Keratinocyte (primary cell): ENCODE results near the gene SARS1. TPM values are rescaled to one million over a fixed set of nuclear protein-coding genes. Genes with fewer than 3 reads are reported as not detected.

Source experiments
- DNase-seq: peaks from one replicate; pipeline ENCODE4 v3.0.0-alpha.2; 2011; ENCODE audit warnings: low read depth, missing footprints, low spot score
- FAIRE-seq: peaks from 2 replicates; lab custom pipeline; 2011; peaks lifted over from hg19 to GRCh38; lab: Jason Lieb, UNC
- H2AFZ ChIP-seq: 2 replicates; pipeline ENCODE4 v1.6.0; 2012; ENCODE audit warnings: low read length, control low read depth, inconsistent platforms; ENCODE audit not compliant: control insufficient read depth
- H3K27ac ChIP-seq: 2 replicates; pipeline ENCODE4 v1.5.1; 2011; ENCODE audit warnings: low read length; ENCODE audit not compliant: control insufficient read depth, insufficient read depth
- H3K27me3 ChIP-seq: 3 replicates; pipeline ENCODE4 v1.6.0; 2011; ENCODE audit warnings: low read length; ENCODE audit not compliant: control insufficient read depth, insufficient read depth; ENCODE audit errors: extremely low read depth
- H3K36me3 ChIP-seq, 2 experiments: 2 replicates in 1 of 2; 3 replicates in 1 of 2; pipeline ENCODE4 v1.5.1; 2011; ENCODE audit warnings: low read length in 2 of 2, mild to moderate bottlenecking in 1 of 2; ENCODE audit not compliant: control insufficient read depth in 2 of 2, insufficient read depth in 2 of 2; ENCODE audit errors: extremely low read depth in 1 of 2
- H3K4me1 ChIP-seq: 3 replicates; pipeline ENCODE4 v1.5.1; 2011; ENCODE audit warnings: low read length; ENCODE audit not compliant: control insufficient read depth, insufficient read depth; ENCODE audit errors: extremely low read depth
- H3K4me2 ChIP-seq: 3 replicates; pipeline ENCODE4 v1.6.0; 2011; ENCODE audit warnings: low read depth, low read length; ENCODE audit not compliant: control insufficient read depth, insufficient read depth; ENCODE audit errors: extremely low read depth
- H3K4me3 ChIP-seq, 3 experiments: fragments of 200-600 bp in 1 of 3; sonication (generic) in 1 of 3; 2 replicates in 2 of 3; 3 replicates in 1 of 3; pipeline ENCODE4 v1.5.1; 2011 to 2016; ENCODE audit warnings: low read length in 3 of 3, mild to moderate bottlenecking in 3 of 3, control low read depth in 2 of 3, inconsistent platforms in 1 of 3, low read depth in 1 of 3, mixed read lengths in 1 of 3, mixed run types in 1 of 3, moderate library complexity in 1 of 3; ENCODE audit not compliant: control insufficient read depth in 2 of 3, insufficient read depth in 2 of 3; ENCODE audit errors: extremely low read depth in 1 of 3
- H3K79me2 ChIP-seq: 2 replicates; pipeline ENCODE4 v1.6.0; 2012; ENCODE audit warnings: low read length; ENCODE audit not compliant: control insufficient read depth, insufficient read depth
- H3K9ac ChIP-seq: 3 replicates; pipeline ENCODE4 v1.6.0; 2011; ENCODE audit warnings: low read length; ENCODE audit not compliant: control insufficient read depth, insufficient read depth; ENCODE audit errors: extremely low read depth
- H3K9me1 ChIP-seq: 3 replicates; pipeline ENCODE4 v1.6.0; 2011; ENCODE audit warnings: low read length; ENCODE audit not compliant: control insufficient read depth, insufficient read depth; ENCODE audit errors: extremely low read depth
- H3K9me3 ChIP-seq: 2 replicates; pipeline ENCODE4 v1.5.1; 2012; ENCODE audit warnings: low read depth, low read length; ENCODE audit not compliant: control insufficient read depth
- H4K20me1 ChIP-seq: 3 replicates; pipeline ENCODE4 v1.6.0; 2011; ENCODE audit warnings: low read length; ENCODE audit not compliant: control insufficient read depth, insufficient read depth; ENCODE audit errors: extremely low read depth
- EZH2 ChIP-seq: IDR thresholded peaks from one replicate; pipeline ENCODE4 v1.6.1; 2012; ENCODE audit warnings: inconsistent platforms, mild to moderate bottlenecking, low read length, moderate library complexity
- dilution Hi-C: fragments of 300-500 bp; cut with MboI; formaldehyde crosslinking; loops from one replicate; pipeline ENCODE4 v1.7.0; 2020; ENCODE audit warnings: low sequenced_read_pairs; ENCODE audit not compliant: extremely low pct_ligation_motif_present
- polyA plus RNA-seq, 5 experiments: library from polyadenylated mRNA; depleted of rRNA in 3 of 5; stranded (reverse) in 3 of 5; stranded (forward) in 1 of 5; unstranded in 1 of 5; fragments of >200 nt; gene quantifications; 1 replicate in 1 of 5; 2 replicates in 3 of 5; 3 replicates in 1 of 5; pipeline versions ENCODE4 v1.2.1 to v1.2.3, GENCODE V29; 2011 to 2012; ENCODE audit warnings: missing spikeins in 2 of 5, low read depth in 1 of 5, low replicate concordance in 1 of 5
- TF ChIP-seq, protein P1 (sequence below), 3 experiments: IDR thresholded peaks in 1 of 3; conservative IDR thresholded peaks in 1 of 3; optimal IDR thresholded peaks in 1 of 3; 2 replicates in 2 of 3; 3 replicates in 1 of 3; pipeline versions ENCODE3 to v1.5.1; 2011; ENCODE audit warnings: low read length in 3 of 3, mild to moderate bottlenecking in 3 of 3, moderate library complexity in 2 of 3, control low read depth in 1 of 3, inconsistent platforms in 1 of 3; ENCODE audit not compliant: insufficient read depth in 2 of 3; ENCODE audit errors: extremely low read depth in 1 of 3

The SARS1 gene
- polyA plus RNA-seq, 1 donor (not counting 4 experiments of a cell fraction or from before 2014, with no cell fraction given), result 203 TPM

DNA sequence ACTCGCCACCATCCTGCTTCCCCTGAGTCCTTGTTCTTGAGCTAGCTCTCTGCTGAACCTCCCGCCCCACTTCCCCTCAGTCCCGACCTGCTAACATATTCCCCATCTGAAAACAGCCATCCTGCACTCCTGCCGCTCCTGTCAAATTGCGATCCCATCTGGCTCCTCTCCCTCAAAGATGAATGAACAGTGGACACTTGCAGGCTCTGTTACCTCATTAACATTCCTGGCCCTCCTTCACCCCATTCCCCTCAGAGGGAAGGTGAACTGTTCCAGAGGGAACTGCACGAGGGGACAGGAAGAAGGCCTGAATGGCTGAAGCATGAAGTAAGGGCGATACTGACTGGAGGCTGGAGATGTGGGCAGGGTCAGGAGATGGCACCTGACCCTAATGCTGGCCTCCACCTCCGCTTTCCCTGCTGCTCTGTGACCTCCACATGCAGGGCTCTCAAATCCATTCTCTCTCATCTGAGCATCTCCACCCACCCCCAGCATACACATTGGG lies 28.2 kb downstream of the SARS1 start:
- FAIRE-seq, result no peak

DNA sequence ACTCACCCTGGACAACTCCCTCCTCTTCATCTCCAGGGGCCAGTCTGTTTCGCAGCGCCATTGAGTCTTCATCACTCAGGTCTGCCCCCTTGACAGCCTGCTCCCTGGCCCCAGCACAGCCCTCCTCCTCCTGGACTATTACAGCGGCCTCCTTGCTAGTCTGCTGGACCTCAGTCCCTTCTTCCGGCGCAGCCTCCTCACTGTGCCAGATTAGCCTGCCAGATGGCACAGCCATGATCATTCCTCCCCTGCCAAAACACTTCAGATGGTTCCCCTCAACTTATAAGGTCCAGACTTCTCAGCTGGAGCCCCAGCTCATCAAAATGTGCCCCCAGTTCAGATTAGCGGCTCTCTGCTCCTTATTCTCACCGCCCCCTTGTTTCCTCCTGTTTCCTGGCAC lies 28.7 kb downstream of the SARS1 start:
- H3K27ac ChIP-seq, result no peak overlapping the region
- H3K9me3 ChIP-seq, result no peaks in the 10 kb centered on the region
- H3K79me2 ChIP-seq, result no peaks in the 10 kb centered on the region
- no peak overlapping the region for H3K9ac ChIP-seq
- H3K36me3 ChIP-seq, result peaks cover 16 to 20% of the 10 kb centered on the region in 2 experiments
- no peak for DNase-seq
- dilution Hi-C loops, result no loop called here
- H3K9me1 ChIP-seq, result peaks cover 3% of the 10 kb centered on the region
- H3K27me3 ChIP-seq, result no peaks in the 10 kb centered on the region
- no peak for FAIRE-seq
- H4K20me1 ChIP-seq, result peaks cover 5% of the 10 kb centered on the region
- no peak overlapping the region for H2AFZ ChIP-seq
- H3K4me2 ChIP-seq, result no peak overlapping the region
- no peak overlapping the region for H3K4me3 ChIP-seq
- no peak for TF ChIP-seq EZH2
- TF ChIP-seq, protein P1, sequence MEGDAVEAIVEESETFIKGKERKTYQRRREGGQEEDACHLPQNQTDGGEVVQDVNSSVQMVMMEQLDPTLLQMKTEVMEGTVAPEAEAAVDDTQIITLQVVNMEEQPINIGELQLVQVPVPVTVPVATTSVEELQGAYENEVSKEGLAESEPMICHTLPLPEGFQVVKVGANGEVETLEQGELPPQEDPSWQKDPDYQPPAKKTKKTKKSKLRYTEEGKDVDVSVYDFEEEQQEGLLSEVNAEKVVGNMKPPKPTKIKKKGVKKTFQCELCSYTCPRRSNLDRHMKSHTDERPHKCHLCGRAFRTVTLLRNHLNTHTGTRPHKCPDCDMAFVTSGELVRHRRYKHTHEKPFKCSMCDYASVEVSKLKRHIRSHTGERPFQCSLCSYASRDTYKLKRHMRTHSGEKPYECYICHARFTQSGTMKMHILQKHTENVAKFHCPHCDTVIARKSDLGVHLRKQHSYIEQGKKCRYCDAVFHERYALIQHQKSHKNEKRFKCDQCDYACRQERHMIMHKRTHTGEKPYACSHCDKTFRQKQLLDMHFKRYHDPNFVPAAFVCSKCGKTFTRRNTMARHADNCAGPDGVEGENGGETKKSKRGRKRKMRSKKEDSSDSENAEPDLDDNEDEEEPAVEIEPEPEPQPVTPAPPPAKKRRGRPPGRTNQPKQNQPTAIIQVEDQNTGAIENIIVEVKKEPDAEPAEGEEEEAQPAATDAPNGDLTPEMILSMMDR (optimal IDR thresholded peaks at IDR 0.05 in 1 of 3, IDR thresholded peaks at IDR 0.05 in 1 of 3, conservative IDR thresholded peaks at IDR 0.05 in 1 of 3; ENCODE audit: extremely low read depth in 1 of 3, insufficient read depth in 2 of 3, low read length in 3 of 3), result no peak
- peaks cover 29% of the 10 kb centered on the region for H3K4me1 ChIP-seq

More for the DNA sequence above, 28.2 kb downstream of the SARS1 start:
- Histone ChIP-seq H3K27ac (no peak overlapping the region), H3K4me3 (no peak overlapping the region), H3K79me2 (no peaks in the 10 kb centered on the region), H3K4me2 (no peak overlapping the region), H2AFZ (no peak overlapping the region), H4K20me1 (peaks cover 5% of the 10 kb centered on the region), H3K27me3 (no peaks in the 10 kb centered on the region), H3K9me3 (no peaks in the 10 kb centered on the region), H3K4me1 (peaks cover 29% of the 10 kb centered on the region), H3K36me3 (peaks cover 20 to 25% of the 10 kb centered on the region in 2 experiments), H3K9ac (no peak overlapping the region), H3K9me1 (peaks cover 3% of the 10 kb centered on the region)
- dilution Hi-C loops, result no loop called here
- TF ChIP-seq, protein P1 (optimal IDR thresholded peaks at IDR 0.05 in 1 of 3, IDR thresholded peaks at IDR 0.05 in 1 of 3, conservative IDR thresholded peaks at IDR 0.05 in 1 of 3; ENCODE audit: extremely low read depth in 1 of 3, insufficient read depth in 2 of 3, low read length in 3 of 3), result no peak
- no peak for TF ChIP-seq EZH2
- DNase-seq, result no peak
